ENCODE data around the gene KIF22. TPM values are rescaled to one million over a fixed set of nuclear protein-coding genes. Genes with fewer than 3 reads are reported as not detected.
A peak's percentile ranks its signal among the peaks of the same experiment; 100 is the strongest.

The KIF22 gene
- total and polyA plus RNA-seq, 9 of the 15 experiments (the other 6 are each of a cell fraction or from before 2014, with no cell fraction given), result 8.7 to 232 (median 131) TPM

- TF ChIP-seq, protein P1, sequence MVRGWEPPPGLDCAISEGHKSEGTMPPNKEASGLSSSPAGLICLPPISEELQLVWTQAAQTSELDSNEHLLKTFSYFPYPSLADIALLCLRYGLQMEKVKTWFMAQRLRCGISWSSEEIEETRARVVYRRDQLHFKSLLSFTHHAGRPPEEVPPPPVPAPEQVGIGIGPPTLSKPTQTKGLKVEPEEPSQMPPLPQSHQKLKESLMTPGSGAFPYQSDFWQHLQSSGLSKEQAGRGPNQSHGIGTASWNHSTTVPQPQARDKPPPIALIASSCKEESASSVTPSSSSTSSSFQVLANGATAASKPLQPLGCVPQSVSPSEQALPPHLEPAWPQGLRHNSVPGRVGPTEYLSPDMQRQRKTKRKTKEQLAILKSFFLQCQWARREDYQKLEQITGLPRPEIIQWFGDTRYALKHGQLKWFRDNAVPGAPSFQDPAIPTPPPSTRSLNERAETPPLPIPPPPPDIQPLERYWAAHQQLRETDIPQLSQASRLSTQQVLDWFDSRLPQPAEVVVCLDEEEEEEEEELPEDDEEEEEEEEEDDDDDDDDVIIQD (CRISPR knock-in tag; IDR thresholded peaks at IDR 0.05), result no peak
- TF ChIP-seq PCBP1 (IDR thresholded peaks at IDR 0.05; ENCODE audit: low read depth, low read length, poor library complexity, severe bottlenecking) (peak; percentile 61), ZKSCAN3 (CRISPR knock-in tag; IDR thresholded peaks at IDR 0.05) (no peak), BRD9 (IDR thresholded peaks at IDR 0.05; ENCODE audit: low read depth, partially characterized antibody) (peak; percentile 90), DEAF1 (CRISPR knock-in tag; IDR thresholded peaks at IDR 0.05) (peak; percentile 90), SAFB (IDR thresholded peaks at IDR 0.05; ENCODE audit: borderline replicate concordance, low read depth, low read length) (no peak), CBFA2T2 (conservative IDR thresholded peaks at IDR 0.05) (no peak), PCBP2 (IDR thresholded peaks at IDR 0.05; ENCODE audit: low read depth, low read length, poor library complexity, severe bottlenecking) (no peak), NRF1 (conservative IDR thresholded peaks at IDR 0.05 in 1 of 2, IDR thresholded peaks at IDR 0.05 in 1 of 2) (peak; percentile 100), MYC (IDR thresholded peaks at IDR 0.05; ENCODE audit: low read depth, low read length) (peak; percentile 89), MYC (CRISPR knock-in tag; IDR thresholded peaks at IDR 0.05; ENCODE audit: borderline replicate concordance, low read depth) (no peak), REST (IDR thresholded peaks at IDR 0.05; ENCODE audit: borderline replicate concordance) (peak; percentile 77), REST (CRISPR knock-in tag; IDR thresholded peaks at IDR 0.05; ENCODE audit: low read depth) (peak; percentile 48; the same call in 1 of the 2 replicates), NUFIP1 (IDR thresholded peaks at IDR 0.05; ENCODE audit: partially characterized antibody) (no peak)
- TF ChIP-seq, protein P2, sequence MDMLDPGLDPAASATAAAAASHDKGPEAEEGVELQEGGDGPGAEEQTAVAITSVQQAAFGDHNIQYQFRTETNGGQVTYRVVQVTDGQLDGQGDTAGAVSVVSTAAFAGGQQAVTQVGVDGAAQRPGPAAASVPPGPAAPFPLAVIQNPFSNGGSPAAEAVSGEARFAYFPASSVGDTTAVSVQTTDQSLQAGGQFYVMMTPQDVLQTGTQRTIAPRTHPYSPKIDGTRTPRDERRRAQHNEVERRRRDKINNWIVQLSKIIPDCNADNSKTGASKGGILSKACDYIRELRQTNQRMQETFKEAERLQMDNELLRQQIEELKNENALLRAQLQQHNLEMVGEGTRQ (CRISPR knock-in tag; IDR thresholded peaks at IDR 0.05), result no peak
Measured at GRCh38 chr16:29815793-29816693, 25.5 kb downstream of the KIF22 start, which contains the start of gene PAGR1 (continued).

Measured in K562 (cell line).